ENCODE data around the gene SLC45A1. TPM values are rescaled to one million over a fixed set of nuclear protein-coding genes. Genes with fewer than 3 reads are reported as not detected.
A peak's percentile ranks its signal among the peaks of the same experiment; 100 is the strongest.

Gene SLC45A1
- total RNA-seq, 1 experiment from 2014 or later: 13.8 TPM

DNA sequence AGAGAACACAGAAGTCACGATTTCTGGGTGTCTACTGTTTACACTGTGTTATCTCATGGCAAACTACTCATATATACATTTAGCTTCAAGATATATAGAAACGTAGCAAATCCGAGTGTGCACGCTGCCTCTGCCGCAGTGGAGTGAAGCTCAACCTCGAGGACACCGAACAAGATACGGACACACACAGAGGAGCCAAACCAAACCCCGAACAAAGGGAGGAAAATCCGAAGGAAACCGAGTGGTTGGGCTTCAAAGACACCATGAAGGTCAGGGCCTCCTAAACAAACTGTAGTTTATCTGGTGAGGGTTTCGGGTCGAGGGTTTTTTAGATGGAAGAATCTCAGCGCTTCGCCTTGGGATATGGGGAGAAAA lies 34.5 kb downstream of the SLC45A1 start:
- no peak for DNase-seq (ENCODE audit: low read depth, low spot score)
- Histone ChIP-seq H2AFZ (ENCODE audit: low read depth, low read length, poor library complexity, severe bottlenecking) (no peak overlapping the region), H3K36me3 (ENCODE audit: control insufficient read depth in 1 of 2, insufficient read depth in 2 of 2, low read length in 2 of 2) (peaks cover 4 to 6% of the 10 kb centered on the region in 2 experiments; a peak in 2 of 4 replicates), H3K4me3 (replicated peaks in 1 of 2; ENCODE audit: low read depth in 1 of 2, low read length in 2 of 2) (no peak overlapping the region), H3K79me2 (ENCODE audit: insufficient read depth, low read length) (no peaks in the 10 kb centered on the region), H3K9me2 (ENCODE audit: insufficient read depth) (no peaks in the 10 kb centered on the region), H3K4me2 (ENCODE audit: low read length) (no peak overlapping the region), H3K4me1 (ENCODE audit: control insufficient read depth in 1 of 2, insufficient read depth in 2 of 2, low read length in 2 of 2) (peaks cover 0 to 22% of the 10 kb centered on the region in 2 experiments; a peak in 3 of 4 replicates), H3K27ac (ENCODE audit: low read depth, low read length) (0 out of 2 replicates have a peak overlapping the region, but pooled peaks have one; percentile 4), H3K9ac (ENCODE audit: low read length) (no peak overlapping the region), H3K9me3 (ENCODE audit: control insufficient read depth in 1 of 2, insufficient read depth in 1 of 2, low read depth in 1 of 2, low read length in 2 of 2) (no peaks in the 10 kb centered on the region), H4K20me1 (ENCODE audit: insufficient read depth) (no peaks in the 10 kb centered on the region), H3K27me3 (ENCODE audit: insufficient read depth, low read length) (no peaks in the 10 kb centered on the region)
- TF ChIP-seq EZH2phosphoT487 (IDR thresholded peaks at IDR 0.05; ENCODE audit: borderline replicate concordance): no peak
- TF ChIP-seq, protein P1, sequence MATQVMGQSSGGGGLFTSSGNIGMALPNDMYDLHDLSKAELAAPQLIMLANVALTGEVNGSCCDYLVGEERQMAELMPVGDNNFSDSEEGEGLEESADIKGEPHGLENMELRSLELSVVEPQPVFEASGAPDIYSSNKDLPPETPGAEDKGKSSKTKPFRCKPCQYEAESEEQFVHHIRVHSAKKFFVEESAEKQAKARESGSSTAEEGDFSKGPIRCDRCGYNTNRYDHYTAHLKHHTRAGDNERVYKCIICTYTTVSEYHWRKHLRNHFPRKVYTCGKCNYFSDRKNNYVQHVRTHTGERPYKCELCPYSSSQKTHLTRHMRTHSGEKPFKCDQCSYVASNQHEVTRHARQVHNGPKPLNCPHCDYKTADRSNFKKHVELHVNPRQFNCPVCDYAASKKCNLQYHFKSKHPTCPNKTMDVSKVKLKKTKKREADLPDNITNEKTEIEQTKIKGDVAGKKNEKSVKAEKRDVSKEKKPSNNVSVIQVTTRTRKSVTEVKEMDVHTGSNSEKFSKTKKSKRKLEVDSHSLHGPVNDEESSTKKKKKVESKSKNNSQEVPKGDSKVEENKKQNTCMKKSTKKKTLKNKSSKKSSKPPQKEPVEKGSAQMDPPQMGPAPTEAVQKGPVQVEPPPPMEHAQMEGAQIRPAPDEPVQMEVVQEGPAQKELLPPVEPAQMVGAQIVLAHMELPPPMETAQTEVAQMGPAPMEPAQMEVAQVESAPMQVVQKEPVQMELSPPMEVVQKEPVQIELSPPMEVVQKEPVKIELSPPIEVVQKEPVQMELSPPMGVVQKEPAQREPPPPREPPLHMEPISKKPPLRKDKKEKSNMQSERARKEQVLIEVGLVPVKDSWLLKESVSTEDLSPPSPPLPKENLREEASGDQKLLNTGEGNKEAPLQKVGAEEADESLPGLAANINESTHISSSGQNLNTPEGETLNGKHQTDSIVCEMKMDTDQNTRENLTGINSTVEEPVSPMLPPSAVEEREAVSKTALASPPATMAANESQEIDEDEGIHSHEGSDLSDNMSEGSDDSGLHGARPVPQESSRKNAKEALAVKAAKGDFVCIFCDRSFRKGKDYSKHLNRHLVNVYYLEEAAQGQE (IDR thresholded peaks at IDR 0.05; ENCODE audit: low read depth): no peak
- TF ChIP-seq, protein P2, sequence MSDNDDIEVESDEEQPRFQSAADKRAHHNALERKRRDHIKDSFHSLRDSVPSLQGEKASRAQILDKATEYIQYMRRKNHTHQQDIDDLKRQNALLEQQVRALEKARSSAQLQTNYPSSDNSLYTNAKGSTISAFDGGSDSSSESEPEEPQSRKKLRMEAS (IDR thresholded peaks at IDR 0.05): no peak
- TF ChIP-seq TCF7L2 (IDR thresholded peaks at IDR 0.05; ENCODE audit: borderline replicate concordance, extremely low read depth, insufficient read depth, insufficient read length): no peak
- no peak for TF ChIP-seq POLR2A (IDR thresholded peaks at IDR 0.05; ENCODE audit: borderline replicate concordance, extremely low read depth, insufficient read depth, insufficient read length)
- no peak for TF ChIP-seq SIN3A (IDR thresholded peaks at IDR 0.05; ENCODE audit: low read depth)
- TF ChIP-seq JUND (IDR thresholded peaks at IDR 0.05): no peak
- TF ChIP-seq CBX3 (IDR thresholded peaks at IDR 0.05; ENCODE audit: low read depth): no peak
- no peak for TF ChIP-seq POLR2AphosphoS5 (IDR thresholded peaks at IDR 0.05; ENCODE audit: low read depth, low read length)
- TF ChIP-seq FOSL1 (IDR thresholded peaks at IDR 0.05; ENCODE audit: low read depth): no peak
- TF ChIP-seq ZFX (IDR thresholded peaks at IDR 0.05): no peak
- TF ChIP-seq, protein P3, sequence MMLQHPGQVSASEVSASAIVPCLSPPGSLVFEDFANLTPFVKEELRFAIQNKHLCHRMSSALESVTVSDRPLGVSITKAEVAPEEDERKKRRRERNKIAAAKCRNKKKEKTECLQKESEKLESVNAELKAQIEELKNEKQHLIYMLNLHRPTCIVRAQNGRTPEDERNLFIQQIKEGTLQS (IDR thresholded peaks at IDR 0.05): no peak
- TF ChIP-seq, protein P4, sequence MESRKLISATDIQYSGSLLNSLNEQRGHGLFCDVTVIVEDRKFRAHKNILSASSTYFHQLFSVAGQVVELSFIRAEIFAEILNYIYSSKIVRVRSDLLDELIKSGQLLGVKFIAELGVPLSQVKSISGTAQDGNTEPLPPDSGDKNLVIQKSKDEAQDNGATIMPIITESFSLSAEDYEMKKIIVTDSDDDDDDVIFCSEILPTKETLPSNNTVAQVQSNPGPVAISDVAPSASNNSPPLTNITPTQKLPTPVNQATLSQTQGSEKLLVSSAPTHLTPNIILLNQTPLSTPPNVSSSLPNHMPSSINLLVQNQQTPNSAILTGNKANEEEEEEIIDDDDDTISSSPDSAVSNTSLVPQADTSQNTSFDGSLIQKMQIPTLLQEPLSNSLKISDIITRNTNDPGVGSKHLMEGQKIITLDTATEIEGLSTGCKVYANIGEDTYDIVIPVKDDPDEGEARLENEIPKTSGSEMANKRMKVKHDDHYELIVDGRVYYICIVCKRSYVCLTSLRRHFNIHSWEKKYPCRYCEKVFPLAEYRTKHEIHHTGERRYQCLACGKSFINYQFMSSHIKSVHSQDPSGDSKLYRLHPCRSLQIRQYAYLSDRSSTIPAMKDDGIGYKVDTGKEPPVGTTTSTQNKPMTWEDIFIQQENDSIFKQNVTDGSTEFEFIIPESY (IDR thresholded peaks at IDR 0.05; ENCODE audit: extremely low read depth, insufficient replicate concordance, low read length): no peak
- TF ChIP-seq EZH2 (IDR thresholded peaks at IDR 0.05): no peak
- TF ChIP-seq ZNF274 (IDR thresholded peaks at IDR 0.05; ENCODE audit: low read depth, low read length): no peak
- no peak for TF ChIP-seq YY1 (IDR thresholded peaks at IDR 0.05; ENCODE audit: extremely low read depth, insufficient replicate concordance, low read depth, low read length)
- TF ChIP-seq RAD21 (IDR thresholded peaks at IDR 0.05; ENCODE audit: low read depth): no peak
- TF ChIP-seq SRF (IDR thresholded peaks at IDR 0.05; ENCODE audit: low read depth): no peak
- TF ChIP-seq ELF1 (IDR thresholded peaks at IDR 0.05; ENCODE audit: borderline replicate concordance, low read depth): no peak
- ChIA-PET CTCF (interaction anchor here (0.8 to 1.7 kb wide), 2 partner anchors 16 to 377 kb away, joined by 3 to 16 read pairs; no protein-coding TSS in a partner anchor), RAD21 (ENCODE audit: low non-redundant PET in 1 of 2, low total read pairs in 2 of 2, uncharacterized antibody in 2 of 2, unreplicated experiment in 2 of 2) (no interaction called here), POLR2A (no interaction called here)
- intact Hi-C loops (cut with micrococcal nuclease): no loop called here
- TSS peak; percentile 39 for BruUV-seq (replicated peaks)
- no peak for ATAC-seq

Measured in HCT116 (cell line).